Measurements from ENCODE around the gene PTPRG. TPM values are rescaled to one million over a fixed set of nuclear protein-coding genes. Genes with fewer than 3 reads are reported as not detected.

The PTPRG gene
- polyA plus RNA-seq, 3 donors: not detected

DNA sequence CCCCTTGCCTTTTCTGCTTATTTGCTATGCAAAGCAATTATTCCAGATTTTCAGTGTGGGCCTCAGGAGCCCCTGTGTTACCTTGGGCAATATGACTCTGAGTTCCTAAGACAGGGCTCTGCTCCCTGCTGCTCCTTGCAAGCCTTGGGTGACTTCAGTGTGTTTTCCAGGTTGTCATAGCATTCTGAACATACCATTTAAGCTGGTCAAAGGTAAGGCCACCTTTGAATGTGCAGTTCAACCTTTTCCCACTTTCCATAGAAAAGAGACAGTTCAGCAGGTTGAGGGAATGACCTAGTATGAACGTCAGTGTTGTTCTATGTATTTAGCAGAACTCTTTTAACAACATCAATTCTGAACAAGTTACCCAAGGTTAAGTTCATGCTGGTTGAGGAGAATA lies 302.2 kb downstream of the PTPRG start:
- no peaks in the 10 kb centered on the region for H3K79me2 ChIP-seq (ENCODE audit: insufficient read depth, low read length)
- H3K4me3 ChIP-seq (replicated peaks in 1 of 3; ENCODE audit: low read depth in 2 of 3, low read length in 3 of 3): no peak overlapping the region
- H3K4me3 Mint-ChIP-seq: no peak overlapping the region
- no peak overlapping the region for H3K9ac ChIP-seq (ENCODE audit: insufficient read depth, low read length, poor library complexity, severe bottlenecking)
- no peak for DNase-seq
- peaks cover 0 to 2% (median 0%) of the 10 kb centered on the region in 7 donors for H3K9me3 Mint-ChIP-seq
- no peak overlapping the region for H3K27ac Mint-ChIP-seq
- intact Hi-C loops (cut with micrococcal nuclease): no loop called here
- no peaks in the 10 kb centered on the region for H3K9me3 ChIP-seq (replicated peaks in 1 of 2; ENCODE audit: control insufficient read depth in 1 of 2, insufficient read depth in 1 of 2, low read length in 2 of 2)
- no peak overlapping the region for H2AFZ ChIP-seq (ENCODE audit: insufficient read depth, low read depth, low read length, poor library complexity, severe bottlenecking)
- H3K27me3 Mint-ChIP-seq (ENCODE audit: low read depth in 3 of 3): peaks cover 0 to 2% (median 0%) of the 10 kb centered on the region in 3 donors
- H3K27ac ChIP-seq (ENCODE audit: low read depth in 1 of 2, low read length in 2 of 2): no peak overlapping the region
- no peaks in the 10 kb centered on the region for H3K4me1 ChIP-seq (ENCODE audit: control insufficient read depth in 1 of 2, insufficient read depth in 2 of 2, low read length in 2 of 2)
- no peaks in the 10 kb centered on the region for H3K36me3 ChIP-seq (replicated peaks in 1 of 2; ENCODE audit: control insufficient read depth in 1 of 2, insufficient read depth in 2 of 2, low read length in 2 of 2)
- H3K4me1 Mint-ChIP-seq: no peaks in the 10 kb centered on the region
- no peaks in the 10 kb centered on the region for H4K20me1 ChIP-seq (ENCODE audit: insufficient read depth, low read length)
- H3K36me3 Mint-ChIP-seq: no peaks in the 10 kb centered on the region
- H3K4me2 ChIP-seq (replicated peaks; ENCODE audit: extremely low read depth, low read length, poor library complexity, severe bottlenecking): no peak overlapping the region
- WGBS (ENCODE audit: insufficient coverage): no CpG with 5 or more reads among the region's 1 CpG
- H3K27me3 ChIP-seq (ENCODE audit: control insufficient read depth in 2 of 2, insufficient read depth in 2 of 2, low read length in 2 of 2): no peaks in the 10 kb centered on the region
- TF ChIP-seq, protein P1, sequence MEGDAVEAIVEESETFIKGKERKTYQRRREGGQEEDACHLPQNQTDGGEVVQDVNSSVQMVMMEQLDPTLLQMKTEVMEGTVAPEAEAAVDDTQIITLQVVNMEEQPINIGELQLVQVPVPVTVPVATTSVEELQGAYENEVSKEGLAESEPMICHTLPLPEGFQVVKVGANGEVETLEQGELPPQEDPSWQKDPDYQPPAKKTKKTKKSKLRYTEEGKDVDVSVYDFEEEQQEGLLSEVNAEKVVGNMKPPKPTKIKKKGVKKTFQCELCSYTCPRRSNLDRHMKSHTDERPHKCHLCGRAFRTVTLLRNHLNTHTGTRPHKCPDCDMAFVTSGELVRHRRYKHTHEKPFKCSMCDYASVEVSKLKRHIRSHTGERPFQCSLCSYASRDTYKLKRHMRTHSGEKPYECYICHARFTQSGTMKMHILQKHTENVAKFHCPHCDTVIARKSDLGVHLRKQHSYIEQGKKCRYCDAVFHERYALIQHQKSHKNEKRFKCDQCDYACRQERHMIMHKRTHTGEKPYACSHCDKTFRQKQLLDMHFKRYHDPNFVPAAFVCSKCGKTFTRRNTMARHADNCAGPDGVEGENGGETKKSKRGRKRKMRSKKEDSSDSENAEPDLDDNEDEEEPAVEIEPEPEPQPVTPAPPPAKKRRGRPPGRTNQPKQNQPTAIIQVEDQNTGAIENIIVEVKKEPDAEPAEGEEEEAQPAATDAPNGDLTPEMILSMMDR (IDR thresholded peaks at IDR 0.05): no peak

DNA sequence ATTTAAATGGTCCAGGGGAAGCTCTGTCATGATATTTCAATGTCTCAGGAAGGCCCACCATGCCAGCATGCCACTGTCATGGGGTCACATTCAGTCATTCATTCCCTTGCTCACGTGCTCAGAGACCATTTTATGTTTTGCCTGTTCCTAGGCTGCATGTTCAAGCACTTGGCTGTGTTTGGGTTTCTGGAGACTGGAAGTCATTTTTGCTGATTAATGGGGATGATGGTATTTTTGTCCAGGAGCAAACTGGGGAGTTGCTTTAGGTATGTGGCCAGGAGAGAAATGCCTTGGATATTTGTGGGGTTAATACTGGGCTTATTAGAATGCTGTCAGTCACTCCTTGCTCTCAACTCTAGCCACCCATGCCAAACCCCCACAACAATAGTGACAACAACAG lies 303.5 kb downstream of the PTPRG start:
- Mint-ChIP-seq H3K4me3 (no peak overlapping the region), H3K4me1 (no peaks in the 10 kb centered on the region), H3K36me3 (no peaks in the 10 kb centered on the region), H3K27ac (peak overlapping the region in 1 of 7 donors; percentile 42), H3K27me3 (ENCODE audit: low read depth in 3 of 3) (peaks cover 0 to 2% (median 0%) of the 10 kb centered on the region in 3 donors), H3K9me3 (peaks cover 0 to 2% (median 0%) of the 10 kb centered on the region in 7 donors)
- Histone ChIP-seq H3K4me1 (ENCODE audit: control insufficient read depth in 1 of 2, insufficient read depth in 2 of 2, low read length in 2 of 2) (no peaks in the 10 kb centered on the region), H3K4me3 (replicated peaks in 1 of 3; ENCODE audit: low read depth in 2 of 3, low read length in 3 of 3) (no peak overlapping the region), H3K36me3 (replicated peaks in 1 of 2; ENCODE audit: control insufficient read depth in 1 of 2, insufficient read depth in 2 of 2, low read length in 2 of 2) (no peaks in the 10 kb centered on the region), H3K9me3 (replicated peaks in 1 of 2; ENCODE audit: control insufficient read depth in 1 of 2, insufficient read depth in 1 of 2, low read length in 2 of 2) (no peaks in the 10 kb centered on the region), H4K20me1 (ENCODE audit: insufficient read depth, low read length) (no peaks in the 10 kb centered on the region), H3K4me2 (replicated peaks; ENCODE audit: extremely low read depth, low read length, poor library complexity, severe bottlenecking) (no peak overlapping the region), H3K79me2 (ENCODE audit: insufficient read depth, low read length) (no peaks in the 10 kb centered on the region), H2AFZ (ENCODE audit: insufficient read depth, low read depth, low read length, poor library complexity, severe bottlenecking) (no peak overlapping the region), H3K27ac (ENCODE audit: low read depth in 1 of 2, low read length in 2 of 2) (no peak overlapping the region), H3K9ac (ENCODE audit: insufficient read depth, low read length, poor library complexity, severe bottlenecking) (no peak overlapping the region), H3K27me3 (ENCODE audit: control insufficient read depth in 2 of 2, insufficient read depth in 2 of 2, low read length in 2 of 2) (no peaks in the 10 kb centered on the region)
- TF ChIP-seq, protein P1 (IDR thresholded peaks at IDR 0.05): no peak
- no CpG with 5 or more reads among the region's 1 CpG for WGBS (ENCODE audit: insufficient coverage)
- DNase-seq: no peak
- intact Hi-C loops (cut with micrococcal nuclease): no loop called here
